NCI-H128 (cell line): Measurements from ENCODE around the gene MMD.
"Not testable (repeated sequence)": the region's sequence is repeated elsewhere in the genome, so short reads cannot be mapped to it uniquely, and the experiment has no call there.

Source experiments
- DNase-seq: peaks from one replicate; lab custom pipeline; 2025; ENCODE audit not compliant: unreplicated experiment; lab: John Stamatoyannopoulos, UW

MMD gene

GRCh38 chr17:55423535-55423934 lies 1.9 kb upstream of the MMD start:
- DNase-seq = no peak

GRCh38 chr17:55422828-55423164 lies 1.2 kb upstream of the MMD start:
- DNase-seq = not testable (repeated sequence)

GRCh38 chr17:55420776-55421178 lies 858 bp downstream of the MMD start:
- no peak for DNase-seq

GRCh38 chr17:55420067-55420775 lies 1.4 kb downstream of the MMD start:
- no peak for DNase-seq

GRCh38 chr17:55418369-55419268 lies 3.0 kb downstream of the MMD start:
- DNase-seq = no peak

- no peak for DNase-seq
Measured at GRCh38 chr17:55417411-55418268, 4.0 kb downstream of the MMD start.

- no peak for DNase-seq
Measured at GRCh38 chr17:55416470-55417052, 5.1 kb downstream of the MMD start.

- DNase-seq = no peak
Measured at GRCh38 chr17:55416000-55416399, 5.6 kb downstream of the MMD start.

- no peak for DNase-seq
Measured at GRCh38 chr17:55414983-55415382, 6.7 kb downstream of the MMD start.

GRCh38 chr17:55413825-55414489 lies 7.7 kb downstream of the MMD start:
- DNase-seq = no peak

GRCh38 chr17:55411463-55411855 lies 10.2 kb downstream of the MMD start:
- DNase-seq = no peak

GRCh38 chr17:55410722-55411462 lies 10.7 kb downstream of the MMD start:
- DNase-seq = no peak

GRCh38 chr17:55409030-55409800 lies 12.4 kb downstream of the MMD start:
- no peak for DNase-seq

- DNase-seq = no peak
Measured at GRCh38 chr17:55407641-55408566, 13.7 kb downstream of the MMD start.

GRCh38 chr17:55405600-55405999 lies 16.0 kb downstream of the MMD start:
- DNase-seq = no peak

GRCh38 chr17:55404197-55404596 lies 17.4 kb downstream of the MMD start:
- not testable (repeated sequence) for DNase-seq

- no peak for DNase-seq
Measured at GRCh38 chr17:55402374-55402773, 19.3 kb downstream of the MMD start.

- no peak for DNase-seq
Measured at GRCh38 chr17:55398689-55399088, 22.9 kb downstream of the MMD start.
